Right cardiac atrium (tissue), 5 donors: ENCODE measurements around the gene ATP4B. TPM values are rescaled to one million over a fixed set of nuclear protein-coding genes. Genes with fewer than 3 reads are reported as not detected.
"Not testable (repeated sequence)": the region's sequence is repeated elsewhere in the genome, so short reads cannot be mapped to it uniquely, and the experiment has no call there.

ENCODE experiments used
- ATAC-seq, 2 donors: fragments of 200-7000 bp; cut with Tn5 transposase; one replicate each; pipeline versions ENCODE4 v1.8.0 to v1.9.1; 2020; ENCODE audit warnings: moderate library complexity in 2 of 2, mild to moderate bottlenecking in 1 of 2
- DNase-seq, 3 donors: peaks; one replicate each; pipeline ENCODE4 v3.0.0-alpha.2; 2020
- H3K27ac ChIP-seq: one replicate; pipeline ENCODE4 v1.5.1; 2013; ENCODE audit warnings: mild to moderate bottlenecking, low read length, control low read depth, moderate library complexity
- H3K27me3 ChIP-seq: one replicate; pipeline ENCODE4 v1.6.1; 2013; ENCODE audit not compliant: control insufficient read depth, insufficient read depth
- H3K4me1 ChIP-seq: one replicate; pipeline ENCODE4 v1.6.1; 2013; ENCODE audit warnings: low read length; ENCODE audit not compliant: control insufficient read depth, insufficient read depth
- H3K4me3 ChIP-seq: one replicate; pipeline ENCODE4 v1.5.1; 2013; ENCODE audit warnings: low read length, control low read depth
- H3K9me3 ChIP-seq: one replicate; pipeline ENCODE4 v1.6.1; 2013; ENCODE audit warnings: low read length; ENCODE audit not compliant: control insufficient read depth
- WGBS: extraction: QIAGEN DNeasy Blood & Tissue Kit; methylation state at CpG from one replicate; pipeline ENCODE4 v1.1.7; 2013; 5-methylcytosine and 5-hydroxymethylcytosine counted together
- intact Hi-C, 4 donors: fragments of 100-400 bp; cut with DNase I; formaldehyde crosslinking; loops; one replicate each; pipeline versions ENCODE4 v1.11.0 to v1.14.0; 2022 to 2023
- polyA plus RNA-seq: library from polyadenylated mRNA; stranded (reverse); fragments of 200-250 nt; gene quantifications from one replicate; pipeline ENCODE4 v1.2.3, GENCODE V29; 2013
- total RNA-seq, 4 donors: library from RNA; stranded (reverse); fragmentation: NEBNext Ultra II Directional; extraction: Animal tissue kit (Norgen Biotek cat#: 25700); gene quantifications; one replicate each; pipeline ENCODE4 v1.2.1, GENCODE V29; 2021
- donor health status: healthy with polysubstance abuse.
- donor health status: DM: no; HTN: yes; CAD: no.
- donor health status: DM: no; HTN: no; CAD: no.
- donor health status: DM: no; HTN: yes; CAD: no; lungs with severe emphysema.
- donor health status: DM: yes; HTN: yes; CAD: no.

The ATP4B gene
- total and polyA plus RNA-seq, 5 donors = not detected

DNA sequence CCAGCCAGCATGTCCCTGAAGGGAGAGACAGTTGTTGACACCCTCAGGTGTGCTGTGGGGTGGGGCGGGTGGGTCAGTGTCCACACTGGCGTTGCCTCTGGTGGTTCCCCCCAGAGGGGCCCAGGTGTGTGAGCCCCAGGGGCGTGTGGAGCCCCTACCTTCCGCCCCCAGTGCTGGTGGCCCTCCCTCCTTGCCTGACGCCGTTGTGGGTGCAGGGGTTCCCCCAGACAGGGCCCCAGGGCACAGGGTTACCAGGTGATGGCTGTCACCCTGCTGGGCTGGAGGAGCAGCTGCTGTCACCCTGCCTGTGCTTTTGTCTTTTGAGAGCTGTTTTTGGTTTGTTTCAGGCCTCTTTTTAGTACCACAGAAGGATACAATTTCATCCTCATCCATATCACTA, 27.2 kb downstream of the ATP4B start:
- Histone ChIP-seq H3K4me1 (no peaks in the 10 kb centered on the region), H3K27me3 (no peaks in the 10 kb centered on the region), H3K27ac (no peak overlapping the region), H3K9me3 (no peaks in the 10 kb centered on the region), H3K4me3 (no peak overlapping the region)
- intact Hi-C loops = no loop called here
- ATAC-seq (no peak), DNase-seq (peak in 1 of 3 donors; percentile 4)
- WGBS = 92% methylated on average over 6 of the region's 6 CpGs

DNA sequence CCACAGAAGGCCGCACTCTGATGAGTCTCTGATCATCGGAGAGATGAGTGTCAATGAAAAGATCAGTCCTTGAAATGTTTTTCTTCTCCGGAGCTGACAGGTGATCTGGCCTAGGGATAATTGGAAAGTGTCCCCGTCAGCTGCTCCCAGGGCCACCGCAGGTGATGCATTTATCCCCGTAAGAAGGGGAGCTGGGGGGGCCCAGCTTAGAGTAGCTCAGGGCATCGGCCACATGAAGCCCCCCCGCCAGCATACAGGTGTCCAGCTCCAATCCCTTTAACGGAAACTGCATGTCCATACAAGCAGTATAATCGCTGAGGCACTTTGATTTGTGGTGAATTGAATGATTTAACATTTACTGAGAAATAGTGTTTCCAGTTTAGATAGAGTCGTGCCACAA, 27.7 kb downstream of the ATP4B start:
- ATAC-seq (no peak), DNase-seq (peak in 1 of 3 donors; percentile 20)
- intact Hi-C loops = no loop called here
- H3K27ac ChIP-seq = no peak overlapping the region
- WGBS = 93% methylated on average over 11 of the region's 11 CpGs
- H3K4me3 ChIP-seq = no peak overlapping the region
- no peaks in the 10 kb centered on the region for H3K27me3 ChIP-seq
- no peaks in the 10 kb centered on the region for H3K9me3 ChIP-seq
- H3K4me1 ChIP-seq = no peaks in the 10 kb centered on the region

DNA sequence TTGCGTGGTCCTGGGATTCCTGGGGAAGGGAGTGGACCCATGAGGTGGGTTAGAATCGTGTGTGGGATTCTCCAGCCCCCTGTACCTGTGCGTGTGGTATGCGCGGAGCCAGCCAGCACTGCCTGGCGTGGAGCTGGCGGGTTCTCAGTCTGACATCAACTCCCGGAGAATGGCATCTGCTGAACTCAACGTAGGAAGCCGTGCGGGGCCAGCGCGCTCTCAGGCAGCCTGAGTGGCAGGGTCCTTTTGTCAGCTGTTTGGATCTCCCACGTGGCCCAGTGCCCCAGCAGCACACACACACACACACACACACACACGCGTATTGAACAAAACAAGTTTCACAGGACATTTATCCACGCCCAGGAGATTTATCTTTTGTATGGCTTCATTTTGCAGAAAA, 28.1 kb downstream of the ATP4B start:
- peak in 1 of 3 donors; percentile 45 for DNase-seq
- Histone ChIP-seq H3K4me3 (no peak overlapping the region), H3K27me3 (no peaks in the 10 kb centered on the region), H3K4me1 (no peaks in the 10 kb centered on the region), H3K9me3 (no peaks in the 10 kb centered on the region), H3K27ac (no peak overlapping the region)
- intact Hi-C loops = no loop called here
- 94% methylated on average over 17 of the region's 17 CpGs for WGBS
- ATAC-seq = no peak

DNA sequence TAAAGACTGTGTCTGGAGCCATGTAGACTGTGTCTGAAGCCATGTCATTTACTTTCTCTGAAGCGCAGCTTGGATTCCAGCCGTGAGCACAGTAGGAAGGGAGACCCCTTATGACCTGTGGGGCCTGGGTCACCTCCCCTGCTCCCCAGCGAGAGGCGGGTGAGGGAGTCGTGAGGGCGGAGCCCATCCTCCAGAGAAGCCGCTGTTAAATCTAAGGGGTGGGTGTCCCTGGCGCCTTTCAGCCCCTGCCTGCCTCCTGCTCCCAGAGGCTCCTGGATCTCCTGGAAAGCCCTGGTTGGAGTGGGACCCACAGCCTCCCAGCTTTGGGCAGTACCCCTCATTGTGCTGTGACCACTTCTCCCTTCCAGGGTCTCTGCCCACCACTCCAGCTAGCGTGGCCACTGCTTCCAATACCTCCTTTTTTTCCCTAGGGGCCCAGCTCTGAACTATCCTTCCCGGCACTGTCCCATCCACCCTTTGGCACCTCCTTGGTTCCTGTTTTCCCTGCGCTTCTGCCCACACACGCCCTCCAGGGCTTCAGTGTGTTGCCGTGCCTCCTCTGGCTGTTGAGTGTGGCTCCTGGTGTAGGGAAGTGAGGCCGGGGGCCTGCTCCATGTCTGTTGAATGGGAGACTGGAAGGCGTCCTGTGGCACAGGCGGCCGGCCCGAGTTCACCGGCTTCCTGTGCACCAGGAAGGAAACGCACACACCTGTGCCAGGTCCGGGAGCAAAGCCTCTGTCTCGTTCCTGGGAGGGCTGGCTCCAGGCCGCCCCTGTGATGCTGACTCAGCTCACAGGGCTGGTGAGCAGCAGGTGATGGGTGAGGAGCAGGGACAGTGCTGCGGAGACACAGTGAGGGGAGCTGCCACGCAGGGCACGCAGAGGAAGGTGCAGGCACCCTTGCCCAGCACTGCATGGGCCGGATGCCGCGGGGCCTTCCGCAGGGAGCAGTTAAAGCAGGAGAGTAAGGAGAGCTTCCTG, 29.4 kb downstream of the ATP4B start:
- Histone ChIP-seq H3K9me3 (no peaks in the 10 kb centered on the region), H3K27ac (no peak overlapping the region), H3K4me3 (no peak overlapping the region), H3K4me1 (no peaks in the 10 kb centered on the region), H3K27me3 (no peaks in the 10 kb centered on the region)
- ATAC-seq (peak in 1 of 2 donors; percentile 26), DNase-seq (peak in 1 of 3 donors; percentile 29)
- intact Hi-C loops = no loop called here
- WGBS = 84% methylated on average over 30 of the region's 30 CpGs

DNA sequence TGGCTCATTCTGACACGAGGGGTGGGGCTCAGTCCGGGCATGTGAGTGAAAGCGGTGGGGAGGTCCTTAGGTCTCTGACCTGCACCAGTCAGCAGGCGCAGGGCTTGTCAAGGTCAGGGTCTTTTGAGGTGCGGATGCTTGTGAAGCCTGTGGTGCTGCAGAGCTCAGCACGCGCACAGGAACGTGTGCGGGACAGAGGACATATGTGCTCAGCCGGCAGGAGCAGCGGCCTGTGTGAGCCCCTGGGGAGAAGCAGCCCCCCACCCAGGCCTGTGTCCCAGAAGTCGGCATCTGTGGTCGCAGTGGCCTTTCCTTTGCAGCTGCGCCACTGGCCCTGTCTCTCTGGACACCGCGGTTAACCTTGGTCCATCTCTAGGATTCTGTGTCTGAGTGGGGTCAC, 30.9 kb downstream of the ATP4B start:
- H3K4me1 ChIP-seq = no peaks in the 10 kb centered on the region
- WGBS = 88% methylated on average over 16 of the region's 16 CpGs
- intact Hi-C loops = no loop called here
- H3K27me3 ChIP-seq = no peaks in the 10 kb centered on the region
- DNase-seq (peak in 1 of 3 donors; percentile 36), ATAC-seq (peak in 1 of 2 donors; percentile 27)
- no peaks in the 10 kb centered on the region for H3K9me3 ChIP-seq
- H3K4me3 ChIP-seq = no peak overlapping the region
- no peak overlapping the region for H3K27ac ChIP-seq

DNA sequence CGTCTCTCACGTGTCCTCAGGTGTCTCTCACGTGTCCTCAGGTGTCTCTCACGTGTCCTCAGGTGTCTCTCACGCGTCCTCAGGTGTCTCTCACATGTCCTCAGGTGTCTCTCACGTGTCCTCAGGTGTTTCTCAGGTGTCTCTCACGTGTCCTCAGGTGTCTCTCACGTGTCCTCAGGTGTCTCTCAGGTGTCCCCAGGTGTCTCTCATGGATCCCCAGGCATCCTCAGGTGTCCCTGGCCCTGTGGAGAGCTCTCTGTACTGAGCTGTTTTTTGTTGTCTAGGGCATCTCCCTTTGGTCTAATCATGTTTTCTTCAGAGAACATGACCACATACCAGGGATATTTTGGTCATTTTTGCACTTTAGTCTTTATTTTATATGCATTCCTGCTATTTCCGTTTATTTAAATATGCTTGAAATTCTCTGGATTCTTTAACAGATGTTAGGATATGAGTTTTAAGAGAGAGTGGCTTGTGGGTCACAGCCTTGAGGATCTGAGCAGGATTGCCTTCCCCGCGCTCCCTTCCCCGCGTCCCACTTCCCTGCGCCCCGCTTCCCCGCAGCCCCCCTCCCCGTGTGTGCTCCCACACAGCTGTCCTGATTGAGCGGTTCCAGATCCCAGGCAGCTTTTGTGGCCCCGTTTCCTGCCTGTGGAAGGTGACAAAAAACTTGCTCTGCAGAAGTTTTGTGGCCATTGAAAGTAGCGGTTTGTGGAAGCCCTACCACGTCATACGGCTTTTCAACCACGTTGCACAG, 31.9 kb downstream of the ATP4B start:
- Histone ChIP-seq H3K4me1 (no peaks in the 10 kb centered on the region), H3K4me3 (no peak overlapping the region), H3K27me3 (no peaks in the 10 kb centered on the region), H3K9me3 (no peaks in the 10 kb centered on the region), H3K27ac (no peak overlapping the region)
- ATAC-seq (no peak), DNase-seq (peak in 1 of 3 donors; percentile 3)
- intact Hi-C loops = no loop called here
- 76% methylated on average over 24 of the region's 24 CpGs for WGBS

DNA sequence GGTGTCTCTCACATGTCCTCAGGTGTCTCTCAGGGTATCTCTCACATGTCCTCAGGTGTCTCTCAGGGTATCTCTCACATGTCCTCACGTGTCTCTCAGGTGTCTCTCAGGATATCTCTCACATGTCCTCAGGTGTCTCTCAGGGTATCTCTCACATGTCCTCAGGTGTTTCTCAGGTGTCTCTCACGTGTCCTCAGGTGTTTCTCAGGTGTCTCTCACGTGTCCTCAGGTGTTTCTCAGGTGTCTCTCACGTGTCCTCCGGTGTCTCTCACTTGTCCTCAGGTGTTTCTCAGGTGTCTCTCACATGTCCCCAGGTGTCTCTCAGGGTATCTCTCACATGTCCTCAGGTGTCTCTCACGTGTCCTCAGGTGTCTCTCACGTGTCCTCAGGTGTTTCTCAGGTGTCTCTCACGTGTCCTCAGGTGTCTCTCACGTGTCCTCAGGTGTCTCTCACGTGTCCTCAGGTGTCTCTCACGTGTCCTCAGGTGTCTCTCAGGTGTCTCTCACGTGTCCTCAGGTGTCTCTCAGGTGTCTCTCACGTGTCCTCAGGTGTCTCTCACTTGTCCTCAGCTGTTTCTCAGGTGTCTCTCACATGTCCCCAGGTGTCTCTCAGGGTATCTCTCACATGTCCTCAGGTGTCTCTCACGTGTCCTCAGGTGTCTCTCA, 33.2 kb downstream of the ATP4B start:
- not testable (repeated sequence) for H3K27me3 ChIP-seq
- peak in 1 of 3 donors; percentile 19 for DNase-seq

DNA sequence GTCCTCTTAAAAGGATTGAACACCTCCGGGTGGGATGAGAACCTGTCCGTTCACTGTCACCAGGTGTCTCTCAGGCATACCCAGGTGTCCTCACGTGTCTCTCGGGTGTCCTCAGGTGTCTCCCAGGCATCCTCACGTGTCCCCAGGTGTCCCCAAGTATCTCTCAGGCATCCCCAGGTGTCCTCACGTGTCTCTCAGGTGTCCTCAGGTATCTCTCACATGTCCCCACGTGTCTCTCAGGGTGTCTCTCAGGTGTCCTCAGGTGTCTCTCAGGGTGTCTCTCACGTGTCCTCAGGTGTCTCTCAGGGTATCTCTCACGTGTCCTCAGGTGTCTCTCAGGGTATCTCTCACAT, 33.8 kb downstream of the ATP4B start:
- H3K4me1 ChIP-seq = no peaks in the 10 kb centered on the region
- no peaks in the 10 kb centered on the region for H3K27me3 ChIP-seq
- no peak for DNase-seq
- peak in 1 of 2 donors; percentile 22 for ATAC-seq
- 88% methylated on average over 9 of the region's 9 CpGs for WGBS
- H3K9me3 ChIP-seq = no peaks in the 10 kb centered on the region
- H3K27ac ChIP-seq = no peak overlapping the region
- intact Hi-C loops = no loop called here
- no peak overlapping the region for H3K4me3 ChIP-seq

More for the DNA sequence above, 33.2 kb downstream of the ATP4B start:
- ATAC-seq, H3K4me1 ChIP-seq, H3K9me3 ChIP-seq, intact Hi-C loops, H3K27ac ChIP-seq, H3K4me3 ChIP-seq: not testable (repeated sequence)
- 94% methylated on average over 14 of the region's 14 CpGs for whole genome bisulfite sequencing

DNA sequence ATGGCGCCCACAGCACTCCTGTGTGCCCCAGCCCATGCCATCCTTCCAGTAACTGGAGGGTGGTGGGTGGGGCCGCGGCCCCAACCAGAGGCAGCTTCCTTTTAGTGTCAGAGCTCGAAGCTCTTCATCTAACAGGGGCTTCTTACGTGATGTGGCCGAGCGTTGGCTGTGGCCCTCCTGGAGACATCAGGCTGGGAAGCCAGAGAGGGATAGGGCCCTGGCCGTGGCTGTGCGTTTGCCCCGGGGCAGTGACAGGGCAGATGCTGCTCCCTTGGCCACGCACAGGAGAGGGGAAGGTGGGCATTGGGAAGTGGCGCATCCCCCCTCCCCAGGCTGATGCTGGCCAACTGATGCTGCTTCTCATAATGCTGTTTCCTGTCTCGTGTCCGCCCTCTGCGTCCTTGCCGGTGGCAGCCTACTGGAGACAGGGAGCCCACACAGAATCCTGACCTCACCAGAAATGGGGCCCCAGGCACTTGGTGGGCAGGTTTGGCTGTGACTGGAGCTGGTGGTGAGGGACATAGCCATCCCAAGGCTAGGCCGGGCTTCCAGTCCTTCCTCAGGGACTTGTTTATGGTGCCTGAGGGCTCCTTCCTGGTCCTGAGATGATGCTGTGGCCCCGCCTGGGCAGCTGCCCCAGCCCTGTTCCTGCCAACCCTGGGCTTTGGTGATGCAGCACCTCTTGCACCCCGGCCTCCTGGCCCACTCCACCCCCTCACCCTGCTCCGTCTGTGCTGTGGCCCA, 34.3 kb downstream of the ATP4B start:
- ATAC-seq = peak; percentile 32 to 44

DNA sequence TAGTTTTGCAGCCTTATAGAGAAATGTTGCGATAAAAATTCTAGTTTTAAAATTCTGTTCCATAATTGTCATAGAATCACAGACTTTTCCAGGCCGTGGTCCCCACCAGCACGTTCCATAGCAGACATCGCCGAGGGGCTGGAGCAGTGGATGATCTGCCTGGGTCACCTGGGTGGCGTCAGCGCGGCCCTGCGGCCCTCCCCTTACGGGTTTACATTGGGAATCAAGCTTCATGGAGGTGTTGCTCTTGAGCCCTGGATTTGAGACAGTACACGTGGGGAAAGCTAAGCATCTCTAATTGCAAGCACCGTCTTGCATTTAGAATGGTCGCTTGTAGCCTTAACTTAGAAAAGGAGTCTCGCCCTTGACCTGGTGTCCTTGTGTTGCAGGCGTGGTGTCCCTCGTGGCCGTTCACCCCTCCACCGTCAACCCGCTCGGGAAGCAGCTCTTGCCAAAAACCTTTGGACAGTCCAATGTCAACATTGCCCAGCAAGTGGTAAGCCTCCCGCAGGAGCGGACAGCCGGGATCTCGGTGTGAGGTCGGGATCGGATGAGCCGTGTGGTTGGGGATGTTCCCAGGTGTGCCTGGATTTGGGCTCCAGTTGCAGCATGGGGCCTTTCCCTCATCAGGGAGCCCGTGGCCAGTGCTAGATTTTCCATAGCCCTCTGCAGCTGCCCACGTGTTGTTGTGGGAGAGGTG, 35.1 kb downstream of the ATP4B start:
- no peaks in the 10 kb centered on the region for H3K9me3 ChIP-seq
- no peaks in the 10 kb centered on the region for H3K27me3 ChIP-seq
- intact Hi-C loops = no loop called here
- peak in 1 of 3 donors; percentile 23 for DNase-seq
- H3K4me3 ChIP-seq = no peak overlapping the region
- 92% methylated on average over 29 of the region's 29 CpGs for WGBS
- H3K27ac ChIP-seq = no peak overlapping the region
- no peaks in the 10 kb centered on the region for H3K4me1 ChIP-seq
- ATAC-seq = peak in 1 of 2 donors; percentile 25

More for the DNA sequence above, 34.3 kb downstream of the ATP4B start:
- Histone ChIP-seq H3K27me3 (no peaks in the 10 kb centered on the region), H3K27ac (no peak overlapping the region), H3K4me3 (no peak overlapping the region), H3K9me3 (no peaks in the 10 kb centered on the region), H3K4me1 (no peaks in the 10 kb centered on the region)
- intact Hi-C loops = no loop called here
- peak in 1 of 3 donors; percentile 29 for DNase-seq
- WGBS = 93% methylated on average over 20 of the region's 20 CpGs
